IPS-NIHi7 (cell line): ENCODE data around the gene USF2.
"Not testable (repeated sequence)": the region's sequence is repeated elsewhere in the genome, so short reads cannot be mapped to it uniquely, and the experiment has no call there.

Experiments used
- DNase-seq: peaks from one replicate; pipeline ENCODE4 v3.0.0; 2012; ENCODE audit warnings: mixed read lengths; ENCODE audit errors: extremely low spot score

Gene USF2

GRCh38 chr19:35285465-35285864, 16.7 kb downstream of the USF2 start:
- DNase-seq: not testable (repeated sequence)

- DNase-seq: not testable (repeated sequence)
These were observed 17.3 kb downstream of the USF2 start for GRCh38 chr19:35286101-35286500.

GRCh38 chr19:35287713-35288112, 19.0 kb downstream of the USF2 start:
- no peak for DNase-seq

- DNase-seq: no peak
These were observed 19.6 kb downstream of the USF2 start for GRCh38 chr19:35288331-35288730.

GRCh38 chr19:35288906-35289305, 20.1 kb downstream of the USF2 start:
- no peak for DNase-seq

GRCh38 chr19:35290381-35291127, 21.8 kb downstream of the USF2 start:
- DNase-seq: no peak

- DNase-seq: no peak
These were observed 22.5 kb downstream of the USF2 start for GRCh38 chr19:35291259-35291658.

- no peak for DNase-seq
These were observed 23.2 kb downstream of the USF2 start, which contains the start of gene MAG for GRCh38 chr19:35291916-35292315. MAG (plus strand) TSS chr19:35292161; CDS start chr19:35295409, 3,248 bp downstream.

GRCh38 chr19:35292421-35293362, 23.9 kb downstream of the USF2 start:
- no peak for DNase-seq

GRCh38 chr19:35293363-35293739, 24.6 kb downstream of the USF2 start:
- DNase-seq: no peak

- DNase-seq: no peak
These were observed 25.0 kb downstream of the USF2 start for GRCh38 chr19:35293808-35294207.

GRCh38 chr19:35294328-35294727, 25.6 kb downstream of the USF2 start:
- no peak for DNase-seq

GRCh38 chr19:35294859-35295791, 26.4 kb downstream of the USF2 start:
- DNase-seq: no peak

- peak; percentile 43 for DNase-seq
These were observed 27.2 kb downstream of the USF2 start for GRCh38 chr19:35295792-35296462.

- no peak for DNase-seq
These were observed 28.1 kb downstream of the USF2 start for GRCh38 chr19:35296644-35297514.

GRCh38 chr19:35297515-35297848, 28.7 kb downstream of the USF2 start:
- no peak for DNase-seq

GRCh38 chr19:35297922-35298321, 29.2 kb downstream of the USF2 start:
- DNase-seq: no peak

- DNase-seq: no peak
These were observed 29.8 kb downstream of the USF2 start for GRCh38 chr19:35298561-35298972.

GRCh38 chr19:35299523-35300338, 31.0 kb downstream of the USF2 start:
- peak; percentile 94 for DNase-seq
